ENCODE measurements around the gene CPT1A.
A peak's percentile ranks its signal among the peaks of the same experiment; 100 is the strongest.

CPT1A gene

DNA sequence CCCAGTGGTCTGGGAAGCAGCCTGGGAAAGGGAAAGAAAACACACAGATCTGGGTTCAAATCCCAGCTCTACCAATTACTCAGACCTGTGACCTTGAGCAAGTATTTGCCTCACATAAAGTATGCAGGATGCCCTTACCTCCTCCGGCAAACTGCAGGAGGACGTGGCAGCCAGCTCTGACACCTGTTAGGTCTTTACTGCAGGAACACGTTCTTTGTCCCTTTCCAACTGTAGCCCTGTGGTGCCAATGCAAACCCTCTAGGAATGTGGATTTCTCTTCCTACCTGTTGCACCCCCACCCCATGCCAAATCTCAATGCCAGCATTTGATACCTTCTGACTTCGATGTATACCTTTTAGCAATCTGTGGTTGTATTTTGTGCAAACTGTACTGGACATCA is 6.0 kb downstream of the CPT1A start:
- intact Hi-C loops (cut with DNase I), result no loop called here
- peak in 1 of 10 donors; percentile 50 for DNase-seq

DNA sequence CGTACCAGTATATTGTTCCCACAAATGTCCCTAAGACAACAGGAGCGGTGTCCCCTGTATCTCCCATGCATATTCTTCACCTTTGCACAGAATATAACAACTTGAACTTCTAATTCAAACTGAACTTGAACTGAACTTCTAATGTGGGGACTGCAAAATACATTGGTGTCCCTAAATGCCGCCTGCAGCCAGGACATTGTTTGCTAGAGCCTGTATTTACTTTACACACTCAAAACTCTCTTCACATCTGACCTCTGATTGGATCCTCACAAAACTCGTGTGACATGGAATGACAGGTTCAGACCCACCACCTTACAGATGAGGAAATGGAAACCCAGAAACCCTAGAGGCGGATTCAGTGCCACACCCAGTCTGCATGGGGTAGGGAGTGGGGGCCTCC is 6.4 kb downstream of the CPT1A start:
- intact Hi-C loops (cut with DNase I), result no loop called here
- no peak for DNase-seq

DNA sequence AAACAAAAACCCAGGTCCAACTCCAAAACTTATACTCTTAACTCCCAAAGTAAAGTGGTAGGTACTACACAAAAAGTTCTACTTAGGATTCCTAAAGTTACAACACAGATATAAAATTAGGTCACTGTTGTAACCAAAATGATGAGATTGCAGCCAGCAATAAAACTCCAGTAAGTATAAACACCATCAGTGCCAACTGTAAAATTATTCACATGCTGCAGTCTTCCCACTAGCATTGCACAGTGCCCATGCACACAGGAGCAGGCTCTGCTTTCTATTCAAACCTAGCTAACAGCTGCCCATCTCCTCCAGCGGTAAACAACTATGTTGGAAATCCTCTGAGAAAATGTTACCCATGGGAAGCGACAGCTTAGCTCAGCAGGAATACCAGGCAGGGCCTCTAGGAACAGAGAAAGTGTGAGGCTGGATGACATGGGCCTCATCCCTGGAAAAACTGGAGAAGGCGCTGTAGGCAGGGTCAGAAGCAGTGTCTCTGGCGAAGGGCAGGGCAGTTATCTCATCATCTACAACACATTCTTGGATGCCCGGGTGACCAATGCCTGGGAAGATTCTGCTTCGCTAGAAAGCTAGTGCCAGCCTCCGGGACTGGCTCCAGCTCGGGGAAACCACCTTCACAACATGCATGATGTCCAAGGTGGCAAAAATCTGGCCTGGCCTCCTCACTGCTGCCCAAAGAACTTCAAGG is 9.1 kb downstream of the CPT1A start:
- DNase-seq, result no peak
- intact Hi-C loops (cut with DNase I), result no loop called here

DNA sequence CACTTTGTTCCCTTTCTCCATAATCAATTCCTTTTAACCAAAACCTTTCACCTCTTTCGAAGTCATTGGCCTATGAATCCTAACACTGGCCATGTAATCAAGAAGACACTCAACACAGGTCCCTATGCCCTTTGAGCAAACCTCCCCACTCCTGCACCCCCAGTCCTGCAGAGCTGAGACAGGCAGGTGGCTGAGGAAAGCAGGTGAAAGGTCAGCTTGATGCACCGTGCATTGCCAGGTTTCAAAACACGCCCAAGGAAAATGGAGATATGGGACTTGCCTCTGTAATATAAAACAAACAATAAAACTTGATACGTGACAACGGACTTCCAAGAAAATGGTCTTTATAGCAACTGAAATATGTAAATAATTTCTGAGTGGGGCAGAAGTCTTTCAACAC is 10.6 kb downstream of the CPT1A start:
- no peak for DNase-seq
- intact Hi-C loops (cut with DNase I), result no loop called here

- intact Hi-C loops (cut with DNase I), result no loop called here
- no peak for DNase-seq
Measured at GRCh38 chr11:68829581-68829980, 12.1 kb downstream of the CPT1A start.

GRCh38 chr11:68828957-68829356 is 12.8 kb downstream of the CPT1A start:
- intact Hi-C loops (cut with DNase I), result no loop called here
- DNase-seq, result peak in 1 of 10 donors; percentile 37

DNA sequence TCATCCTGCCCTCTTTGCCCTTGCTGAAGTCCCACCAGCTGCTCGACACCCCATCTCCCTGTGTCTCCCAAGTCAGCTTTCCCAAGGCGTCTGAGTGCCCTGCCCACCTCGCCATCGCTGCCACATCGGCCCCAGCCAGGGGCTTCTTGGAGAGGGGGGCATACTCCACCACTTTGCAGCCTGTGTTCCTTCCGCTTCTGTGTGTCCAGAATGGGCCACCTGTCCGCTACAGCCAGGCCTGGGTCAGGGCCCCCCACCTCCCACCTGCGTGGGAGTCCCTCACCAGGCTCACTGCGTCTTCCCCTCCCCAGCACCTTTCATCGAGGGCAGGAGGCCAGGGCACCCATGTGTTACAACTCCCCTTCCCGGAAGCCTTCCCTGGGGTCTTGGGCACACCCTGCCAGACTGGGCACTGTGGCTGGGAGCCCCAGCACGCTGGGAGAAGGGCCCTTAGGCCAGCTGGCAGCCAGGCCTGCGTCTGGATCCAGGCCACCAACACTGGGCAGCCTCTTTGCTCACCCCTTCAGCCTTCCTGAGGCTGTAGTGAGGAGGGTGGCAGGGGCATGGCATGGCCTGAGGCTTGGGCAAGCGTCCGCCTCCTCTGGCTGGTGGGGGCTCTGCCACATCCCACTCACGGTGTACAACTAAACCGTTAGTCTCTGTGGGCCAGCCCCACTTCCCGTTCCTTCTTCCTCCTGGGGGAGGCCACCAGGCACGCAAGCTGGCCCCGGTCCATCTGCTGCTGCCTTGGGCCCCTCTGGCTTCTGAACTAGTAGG is 13.4 kb downstream of the CPT1A start:
- peak in 1 of 10 donors; percentile 54 for DNase-seq
- intact Hi-C loops (cut with DNase I), result no loop called here

GRCh38 chr11:68827733-68828132 is 14.0 kb downstream of the CPT1A start:
- peak in 1 of 10 donors; percentile 46 for DNase-seq
- intact Hi-C loops (cut with DNase I), result no loop called here

DNA sequence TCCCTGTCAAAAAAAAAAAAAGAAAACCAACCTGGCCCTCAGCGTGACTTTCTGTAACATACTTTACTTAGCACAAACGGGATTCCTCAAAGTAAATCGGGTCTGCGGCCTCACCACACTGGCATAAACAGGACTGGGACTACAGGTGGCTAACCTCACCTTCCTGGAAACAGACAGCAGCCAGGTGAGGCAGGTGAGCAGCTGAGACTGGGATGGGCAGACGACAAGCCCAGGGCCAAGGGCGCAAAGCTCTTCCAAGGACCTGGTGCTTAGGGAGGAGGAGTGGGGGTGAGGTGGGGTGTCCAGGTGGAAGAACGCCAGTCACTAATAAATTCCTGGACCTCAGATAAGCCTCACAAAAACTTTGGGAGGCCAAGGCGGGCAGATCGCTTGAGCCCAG is 15.0 kb downstream of the CPT1A start:
- no peak for DNase-seq
- intact Hi-C loops (cut with DNase I), result no loop called here

DNA sequence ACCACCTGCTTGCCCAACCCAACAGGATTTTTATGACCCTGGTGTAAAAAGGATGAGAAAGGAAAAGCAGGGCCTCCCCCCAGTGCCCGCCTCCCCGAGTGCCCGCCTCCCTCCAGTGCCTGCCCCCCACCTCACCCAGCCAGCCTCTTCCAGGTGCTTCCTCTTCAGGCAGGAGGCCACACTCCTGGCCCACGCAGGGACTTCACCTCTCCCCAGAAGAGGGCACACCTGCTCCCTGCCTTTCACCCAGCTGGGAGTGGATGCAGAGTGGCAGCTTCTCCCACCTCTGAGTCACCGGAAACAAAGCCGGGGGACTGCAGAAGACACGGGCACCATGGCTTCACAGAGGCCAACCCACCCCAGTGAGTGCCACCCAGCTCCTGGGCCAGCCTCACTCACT is 16.1 kb downstream of the CPT1A start:
- no peak for DNase-seq
- intact Hi-C loops (cut with DNase I), result no loop called here

DNA sequence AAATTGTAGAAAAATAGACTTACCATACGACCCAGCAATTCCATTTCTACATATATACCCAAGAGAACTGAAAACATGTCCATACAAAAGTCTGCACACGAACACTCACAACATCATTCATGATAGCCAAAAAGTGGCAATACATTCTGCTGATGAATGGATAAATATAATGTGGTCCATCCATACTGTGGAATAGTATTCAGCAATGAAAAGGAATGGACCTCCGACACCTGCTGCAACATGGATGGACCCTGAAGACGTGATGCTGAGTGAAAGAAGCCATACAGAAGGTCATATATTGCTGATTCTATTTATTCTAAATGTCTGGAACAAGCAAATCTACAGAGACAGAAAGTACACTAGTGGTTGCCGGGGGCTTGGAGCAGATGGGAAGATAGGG is 19.2 kb downstream of the CPT1A start:
- no peak for DNase-seq
- intact Hi-C loops (cut with DNase I), result no loop called here

GRCh38 chr11:68821670-68822069 is 20.0 kb downstream of the CPT1A start:
- DNase-seq, result no peak
- intact Hi-C loops (cut with DNase I), result no loop called here

GRCh38 chr11:68819362-68819761 is 22.4 kb downstream of the CPT1A start:
- intact Hi-C loops (cut with DNase I), result no loop called here
- peak in 1 of 10 donors; percentile 26 for DNase-seq

GRCh38 chr11:68818181-68818580 is 23.5 kb downstream of the CPT1A start:
- intact Hi-C loops (cut with DNase I), result no loop called here

DNA sequence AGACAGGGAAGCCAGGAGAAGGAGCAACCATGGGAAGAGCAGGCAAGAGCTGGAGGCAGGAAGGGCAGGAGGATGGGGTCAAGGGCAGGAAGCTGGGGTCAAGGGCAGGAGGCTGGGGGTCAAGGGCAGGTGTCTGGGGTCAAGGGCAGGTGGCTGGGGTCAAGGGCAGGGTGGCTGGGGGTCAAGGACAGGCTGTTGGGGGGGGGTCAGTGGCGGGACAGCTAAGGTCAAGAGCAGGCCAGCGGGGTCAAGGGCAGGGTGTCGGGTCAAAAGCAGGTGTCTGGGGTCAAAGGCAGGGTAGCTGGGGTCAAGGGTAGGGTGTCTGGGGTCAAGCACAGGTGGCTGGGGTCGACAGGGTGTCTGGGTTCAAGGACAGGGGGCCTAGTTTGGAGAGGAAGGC is 24.2 kb downstream of the CPT1A start:
- intact Hi-C loops (cut with DNase I), result no loop called here
- no peak for DNase-seq

More at GRCh38 chr11:68818181-68818580, 23.5 kb downstream of the CPT1A start:
- no peak for DNase-seq

GRCh38 chr11:68816917-68817419 is 24.7 kb downstream of the CPT1A start:
- no peak for DNase-seq
- intact Hi-C loops (cut with DNase I), result no loop called here

GRCh38 chr11:68816251-68816776 is 25.4 kb downstream of the CPT1A start:
- intact Hi-C loops (cut with DNase I), result no loop called here
- no peak for DNase-seq

- intact Hi-C loops (cut with DNase I), result no loop called here
- DNase-seq, result peak in 1 of 10 donors; percentile 59
Measured at GRCh38 chr11:68813773-68814172, 27.9 kb downstream of the CPT1A start.

DNA sequence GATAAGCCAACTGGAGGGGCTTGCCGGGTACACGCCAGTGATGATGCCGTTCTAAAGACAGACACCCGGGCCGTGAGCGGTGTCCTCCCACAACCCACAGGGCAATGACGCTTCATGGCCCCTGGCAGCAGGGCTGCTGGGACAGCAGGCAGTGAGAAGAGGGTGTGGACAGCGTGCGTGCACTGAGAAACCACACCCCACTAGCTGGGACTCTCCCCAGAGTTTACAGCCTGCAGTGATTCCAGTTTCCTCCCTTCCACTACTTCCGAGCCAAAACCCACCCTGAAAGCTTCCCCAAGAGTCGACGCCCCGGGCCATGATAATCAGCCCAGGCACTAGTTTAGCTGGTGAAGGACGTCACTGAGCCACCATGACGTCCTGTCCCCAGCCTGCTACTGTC is 29.2 kb downstream of the CPT1A start:
- intact Hi-C loops (cut with DNase I), result no loop called here
- peak in 1 of 10 donors; percentile 52 for DNase-seq

GRCh38 chr11:68810164-68810563 is 31.6 kb downstream of the CPT1A start:
- intact Hi-C loops (cut with DNase I), result no loop called here
- peak in 3 of 10 donors; percentile 35 to 81 (median 38) for DNase-seq

DNA sequence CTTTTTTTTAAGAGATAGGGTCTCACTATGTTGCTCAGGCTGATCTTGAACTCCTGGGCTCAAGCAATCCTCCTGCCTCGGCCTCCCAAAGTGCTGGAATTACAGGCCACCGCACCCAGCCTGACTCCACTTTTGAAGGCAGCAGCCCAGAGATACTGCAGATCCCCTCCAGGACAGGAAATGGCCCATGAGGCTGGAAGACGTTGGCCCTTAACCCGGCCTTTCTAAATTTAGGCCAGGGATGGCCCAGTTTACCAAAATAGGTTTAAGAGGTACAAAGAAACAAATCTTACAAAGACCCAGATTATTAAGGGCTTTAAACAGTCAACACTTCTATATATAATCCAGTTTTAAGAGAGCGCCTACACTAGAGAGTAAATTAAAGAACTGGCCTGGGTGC is 32.2 kb downstream of the CPT1A start:
- intact Hi-C loops (cut with DNase I), result no loop called here
- peak in 1 of 10 donors; percentile 15 for DNase-seq

- intact Hi-C loops (cut with DNase I), result no loop called here
- DNase-seq, result no peak
Measured at GRCh38 chr11:68808787-68809186, 32.9 kb downstream of the CPT1A start.

Data from posterior cingulate gyrus (tissue), 11 donors.